HepG2 (cell line): ENCODE data around the gene DCAKD. TPM values are rescaled to one million over a fixed set of nuclear protein-coding genes. Genes with fewer than 3 reads are reported as not detected.

Source experiments
- AGO2 ChIP-seq: fragments of 200-400 bp; formaldehyde crosslinking; optimal IDR thresholded peaks from 2 replicates; pipeline ENCODE3; 2017; ENCODE audit warnings: mild to moderate bottlenecking, low read depth, low read length, moderate library complexity
- ARID2 ChIP-seq: sonication (generic); formaldehyde crosslinking; IDR thresholded peaks from 2 replicates; pipeline ENCODE4 v1.8.1; 2022; ENCODE audit warnings: mild to moderate bottlenecking, missing genetic modification reagents, borderline replicate concordance
- BRCA1 ChIP-seq: sonication (generic); formaldehyde crosslinking; IDR thresholded peaks from 2 replicates; pipeline ENCODE4 v1.4.0; 2020; ENCODE audit warnings: missing genetic modification reagents
- EZH2 ChIP-seq: conservative IDR thresholded peaks from 2 replicates; pipeline ENCODE4 v1.6.1; 2012; ENCODE audit warnings: mild to moderate bottlenecking, low read depth, low read length, moderate library complexity
- IRF9 ChIP-seq: sonication (generic); formaldehyde crosslinking; IDR thresholded peaks from 2 replicates; pipeline ENCODE4 v1.8.0; 2022; ENCODE audit warnings: missing genetic modification reagents, mild to moderate bottlenecking, borderline replicate concordance
- KLF15 ChIP-seq: sonication (generic); formaldehyde crosslinking; IDR thresholded peaks from 2 replicates; pipeline ENCODE4 v1.8.1; 2023; ENCODE audit warnings: borderline replicate concordance, mild to moderate bottlenecking, inconsistent platforms, missing genetic modification reagents, mixed read lengths
- MTA3 ChIP-seq: sonication (generic); formaldehyde crosslinking; IDR thresholded peaks from 2 replicates; pipeline ENCODE4 v1.4.0; 2020; ENCODE audit warnings: missing genetic modification reagents
- NFYC ChIP-seq: IDR thresholded peaks from 2 replicates; pipeline ENCODE4 v1.6.1; 2016; ENCODE audit warnings: missing genetic modification reagents, missing compliant biosample characterization
- ONECUT2 ChIP-seq: sonication (generic); formaldehyde crosslinking; IDR thresholded peaks from 2 replicates; pipeline ENCODE4 v1.4.0; 2020; ENCODE audit warnings: missing genetic modification reagents
- POGZ ChIP-seq: sonication (generic); formaldehyde crosslinking; IDR thresholded peaks from 2 replicates; pipeline ENCODE4 v1.4.0; 2020; ENCODE audit warnings: mild to moderate bottlenecking, missing genetic modification reagents
- SRSF9 ChIP-seq: fragments of 200-400 bp; formaldehyde crosslinking; IDR thresholded peaks from 2 replicates; pipeline ENCODE4 v1.6.1; 2018; ENCODE audit warnings: borderline replicate concordance, mild to moderate bottlenecking, low read depth, low read length; ENCODE audit not compliant: insufficient read depth, poor library complexity, severe bottlenecking
- TGIF2 ChIP-seq: IDR thresholded peaks from 2 replicates; pipeline ENCODE4 v1.6.1; 2016; ENCODE audit warnings: control low read depth, missing compliant biosample characterization
- XRCC5 ChIP-seq: fragments of 200-400 bp; formaldehyde crosslinking; optimal IDR thresholded peaks from 2 replicates; pipeline ENCODE3; 2017; ENCODE audit warnings: mild to moderate bottlenecking, low read length
- ZBTB25 ChIP-seq: IDR thresholded peaks from 2 replicates; pipeline ENCODE4 v1.6.1; 2018; ENCODE audit warnings: missing genetic modification reagents
- ZBTB37 ChIP-seq: sonication (generic); formaldehyde crosslinking; IDR thresholded peaks from 2 replicates; pipeline ENCODE4 v1.4.0; 2020; ENCODE audit warnings: mild to moderate bottlenecking, missing genetic modification reagents
- ZBTB7B ChIP-seq: sonication (generic); formaldehyde crosslinking; IDR thresholded peaks from 2 replicates; pipeline ENCODE4 v1.4.0; 2020; ENCODE audit warnings: missing genetic modification reagents
- ZC3H13 ChIP-seq: sonication (generic); formaldehyde crosslinking; IDR thresholded peaks from 2 replicates; pipeline ENCODE4 v1.8.1; 2023; ENCODE audit warnings: mild to moderate bottlenecking, missing genetic modification reagents, moderate library complexity
- ZIK1 ChIP-seq: sonication (generic); formaldehyde crosslinking; IDR thresholded peaks from 2 replicates; pipeline ENCODE4 v1.5.0; 2020; ENCODE audit warnings: mild to moderate bottlenecking, low read depth, missing genetic modification reagents, borderline replicate concordance
- ZNF124 ChIP-seq: sonication (generic); formaldehyde crosslinking; IDR thresholded peaks from 2 replicates; pipeline ENCODE4 v1.4.0; 2020; ENCODE audit warnings: missing genetic modification reagents
- ZNF549 ChIP-seq: sonication (generic); formaldehyde crosslinking; IDR thresholded peaks from 2 replicates; pipeline ENCODE4 v1.5.0; 2020; ENCODE audit warnings: missing genetic modification reagents
- ZNF619 ChIP-seq: sonication (generic); formaldehyde crosslinking; IDR thresholded peaks from 2 replicates; pipeline ENCODE4 v1.4.0; 2020; ENCODE audit warnings: mild to moderate bottlenecking, missing genetic modification reagents
- ZNF720 ChIP-seq: sonication (generic); formaldehyde crosslinking; IDR thresholded peaks from 2 replicates; pipeline ENCODE4 v1.4.0; 2020; ENCODE audit warnings: missing genetic modification reagents
- ZSCAN21 ChIP-seq: sonication (generic); formaldehyde crosslinking; IDR thresholded peaks from 2 replicates; pipeline ENCODE4 v1.8.0; 2022; ENCODE audit warnings: mild to moderate bottlenecking, missing genetic modification reagents, moderate library complexity, borderline replicate concordance
- polyA plus RNA-seq, 8 experiments: library from polyadenylated mRNA; depleted of rRNA in 3 of 8; stranded (reverse) in 7 of 8; unstranded in 1 of 8; fragments of >200 nt; fragmentation: Illumina TruSeq in 4 of 8; extraction: Trizol in 4 of 8; gene quantifications; 2 replicates each; pipeline versions ENCODE4 v1.2.1 to v1.2.3, GENCODE V29; 2011 to 2016; ENCODE audit warnings: low read depth in 4 of 8, missing spikeins in 1 of 8, mixed read lengths in 1 of 8; ENCODE audit not compliant: insufficient read depth in 1 of 8
- total RNA-seq, 5 experiments: library from RNA; depleted of rRNA; stranded (reverse); fragments of >200 nt; fragmentation: Illumina TruSeq; extraction: Trizol; gene quantifications; 2 replicates each; pipeline ENCODE4 v1.2.3, GENCODE V29; 2016; ENCODE audit warnings: low read depth in 1 of 5

The DCAKD gene
- total and polyA plus RNA-seq, 2 of the 13 experiments (the other 11 are each of a cell fraction or from before 2014, with no cell fraction given) = 25.9 to 29.2 TPM

GRCh38 chr17:45098869-45099616, 47.6 kb upstream of the DCAKD start (continued):
- TF ChIP-seq ZIK1 (CRISPR knock-in tag) (no peak), ARID2 (CRISPR knock-in tag) (no peak), ZNF549 (no peak), BRCA1 (CRISPR knock-in tag) (no peak), ZBTB7B (CRISPR knock-in tag) (no peak), KLF15 (no peak), ZNF619 (CRISPR knock-in tag) (0 out of 2 replicates have a peak, but pooled peaks have one; percentile 56), XRCC5 (peak; percentile 98), MTA3 (CRISPR knock-in tag) (no peak), SRSF9 (no peak), TGIF2 (CRISPR knock-in tag) (no peak), POGZ (CRISPR knock-in tag) (no peak), ZBTB37 (CRISPR knock-in tag) (no peak), ZNF720 (CRISPR knock-in tag) (no peak), ZBTB25 (no peak), ONECUT2 (CRISPR knock-in tag) (no peak), ZC3H13 (CRISPR knock-in tag) (no peak), ZSCAN21 (CRISPR knock-in tag) (0 out of 2 replicates have a peak, but pooled peaks have one; percentile 17), EZH2 (no peak), IRF9 (CRISPR knock-in tag) (no peak), ZNF124 (CRISPR knock-in tag) (no peak), NFYC (no peak), AGO2 (no peak)
